Smooth muscle cell (in vitro differentiated cells): ENCODE measurements around the gene USB1. TPM values are rescaled to one million over a fixed set of nuclear protein-coding genes. Genes with fewer than 3 reads are reported as not detected.

Experiments
- DNase-seq: peaks from one replicate; lab custom pipeline; 2025; ENCODE audit not compliant: unreplicated experiment; lab: John Stamatoyannopoulos, UW
- H2AFZ ChIP-seq: fragments of 200-600 bp; sonication (generic); 2 replicates; pipeline ENCODE4 v1.6.0; 2016; ENCODE audit warnings: antibody characterized with exemption, low read depth, mild to moderate bottlenecking
- H3F3A ChIP-seq: fragments of 200-600 bp; sonication (generic); 2 replicates; pipeline ENCODE4 v1.6.0; 2017; ENCODE audit warnings: antibody characterized with exemption, low read depth
- H3K27ac ChIP-seq: fragments of 200-600 bp; sonication (generic); 2 replicates; pipeline ENCODE4 v1.5.1; 2016; ENCODE audit warnings: low read depth, mild to moderate bottlenecking
- H3K27me3 ChIP-seq: fragments of 200-600 bp; sonication (generic); 2 replicates; pipeline ENCODE4 v1.6.1; 2016; ENCODE audit warnings: low read depth, mild to moderate bottlenecking
- H3K36me3 ChIP-seq: fragments of 200-600 bp; sonication (generic); 2 replicates; pipeline ENCODE4 v1.5.1; 2016; ENCODE audit warnings: low read depth
- H3K4me1 ChIP-seq: fragments of 200-600 bp; sonication (generic); 2 replicates; pipeline ENCODE4 v1.5.1; 2016; ENCODE audit warnings: low read depth
- H3K4me2 ChIP-seq: fragments of 200-600 bp; sonication (generic); 2 replicates; pipeline ENCODE4 v1.6.0; 2016; ENCODE audit warnings: mild to moderate bottlenecking
- H3K4me3 ChIP-seq: fragments of 200-600 bp; sonication (generic); 2 replicates; pipeline ENCODE4 v1.5.1; 2016; ENCODE audit warnings: mild to moderate bottlenecking
- H3K79me2 ChIP-seq: fragments of 200-600 bp; sonication (generic); 2 replicates; pipeline ENCODE4 v1.6.0; 2016; ENCODE audit warnings: low read depth, mild to moderate bottlenecking
- H3K9ac ChIP-seq: fragments of 200-600 bp; sonication (generic); 2 replicates; pipeline ENCODE4 v1.6.0; 2016; ENCODE audit warnings: low read depth
- H3K9me3 ChIP-seq: fragments of 200-600 bp; sonication (generic); replicated peaks from 2 replicates; pipeline ENCODE4 v1.5.1; 2016; ENCODE audit warnings: low read depth
- H4K20me1 ChIP-seq: fragments of 200-600 bp; sonication (generic); 2 replicates; pipeline ENCODE4 v1.6.0; 2016; ENCODE audit warnings: low read depth
- whole genome bisulfite sequencing: methylation state at CpG from one replicate; pipeline ENCODE4 v1.1.7; 2016; ENCODE audit warnings: low lambda C conversion rate; 5-methylcytosine and 5-hydroxymethylcytosine counted together
- polyA plus RNA-seq: library from polyadenylated mRNA; unstranded; fragments of >200 nt; fragmentation: Nextera tagmentation; extraction: Ambion mirVana; gene quantifications from 2 replicates; pipeline ENCODE4 v1.2.1, GENCODE V29; 2016
- total RNA-seq: library from RNA; depleted of rRNA; stranded (reverse); fragments of >200 nt; gene quantifications from 2 replicates; pipeline ENCODE4 v1.2.3, GENCODE V29; 2014
- TF ChIP-seq, protein P1 (sequence below): fragments of 200-600 bp; sonication (generic); IDR thresholded peaks from 2 replicates; pipeline ENCODE4 v1.5.1; 2017; ENCODE audit warnings: borderline replicate concordance, mild to moderate bottlenecking, antibody characterized with exemption; ENCODE audit not compliant: insufficient read depth, poor library complexity, severe bottlenecking

The USB1 gene
- total and polyA plus RNA-seq, 2 experiments from 2014 or later = 26.9 to 56.6 TPM

DNA sequence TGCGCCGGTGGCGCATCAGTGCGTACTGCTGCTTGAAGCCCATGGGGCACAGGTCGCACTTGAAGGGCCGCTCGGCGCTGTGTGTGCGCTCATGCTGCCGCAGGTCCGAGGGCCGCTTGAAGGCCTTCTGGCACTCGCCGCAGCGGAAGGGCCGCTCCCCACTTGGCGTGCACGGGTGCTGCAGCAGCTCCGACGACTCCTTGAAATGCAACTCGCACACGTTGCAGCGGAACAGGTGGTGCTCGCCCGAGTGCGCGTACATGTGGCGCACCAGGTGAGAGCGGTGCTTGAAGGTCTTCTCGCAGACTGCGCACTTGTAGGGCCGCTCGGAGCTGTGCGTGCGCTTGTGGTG is 4.1 kb upstream of the USB1 start:
- H3K36me3 ChIP-seq = no peaks in the 10 kb centered on the region
- H3K9ac ChIP-seq = no peak overlapping the region
- H3K27me3 ChIP-seq = no peaks in the 10 kb centered on the region
- peaks cover 18% of the 10 kb centered on the region for H4K20me1 ChIP-seq
- no peak for DNase-seq
- H3F3A ChIP-seq = peaks cover 4% of the 10 kb centered on the region
- no peaks in the 10 kb centered on the region for H3K79me2 ChIP-seq
- H3K9me3 ChIP-seq = no peaks in the 10 kb centered on the region
- 99% methylated on average over 35 of the region's 35 CpGs for WGBS
- H2AFZ ChIP-seq = no peak overlapping the region
- H3K4me3 ChIP-seq = no peak overlapping the region
- no peak overlapping the region for H3K4me2 ChIP-seq
- no peak overlapping the region for H3K27ac ChIP-seq
- peaks cover 19% of the 10 kb centered on the region for H3K4me1 ChIP-seq
- TF ChIP-seq, protein P1, sequence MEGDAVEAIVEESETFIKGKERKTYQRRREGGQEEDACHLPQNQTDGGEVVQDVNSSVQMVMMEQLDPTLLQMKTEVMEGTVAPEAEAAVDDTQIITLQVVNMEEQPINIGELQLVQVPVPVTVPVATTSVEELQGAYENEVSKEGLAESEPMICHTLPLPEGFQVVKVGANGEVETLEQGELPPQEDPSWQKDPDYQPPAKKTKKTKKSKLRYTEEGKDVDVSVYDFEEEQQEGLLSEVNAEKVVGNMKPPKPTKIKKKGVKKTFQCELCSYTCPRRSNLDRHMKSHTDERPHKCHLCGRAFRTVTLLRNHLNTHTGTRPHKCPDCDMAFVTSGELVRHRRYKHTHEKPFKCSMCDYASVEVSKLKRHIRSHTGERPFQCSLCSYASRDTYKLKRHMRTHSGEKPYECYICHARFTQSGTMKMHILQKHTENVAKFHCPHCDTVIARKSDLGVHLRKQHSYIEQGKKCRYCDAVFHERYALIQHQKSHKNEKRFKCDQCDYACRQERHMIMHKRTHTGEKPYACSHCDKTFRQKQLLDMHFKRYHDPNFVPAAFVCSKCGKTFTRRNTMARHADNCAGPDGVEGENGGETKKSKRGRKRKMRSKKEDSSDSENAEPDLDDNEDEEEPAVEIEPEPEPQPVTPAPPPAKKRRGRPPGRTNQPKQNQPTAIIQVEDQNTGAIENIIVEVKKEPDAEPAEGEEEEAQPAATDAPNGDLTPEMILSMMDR = no peak

DNA sequence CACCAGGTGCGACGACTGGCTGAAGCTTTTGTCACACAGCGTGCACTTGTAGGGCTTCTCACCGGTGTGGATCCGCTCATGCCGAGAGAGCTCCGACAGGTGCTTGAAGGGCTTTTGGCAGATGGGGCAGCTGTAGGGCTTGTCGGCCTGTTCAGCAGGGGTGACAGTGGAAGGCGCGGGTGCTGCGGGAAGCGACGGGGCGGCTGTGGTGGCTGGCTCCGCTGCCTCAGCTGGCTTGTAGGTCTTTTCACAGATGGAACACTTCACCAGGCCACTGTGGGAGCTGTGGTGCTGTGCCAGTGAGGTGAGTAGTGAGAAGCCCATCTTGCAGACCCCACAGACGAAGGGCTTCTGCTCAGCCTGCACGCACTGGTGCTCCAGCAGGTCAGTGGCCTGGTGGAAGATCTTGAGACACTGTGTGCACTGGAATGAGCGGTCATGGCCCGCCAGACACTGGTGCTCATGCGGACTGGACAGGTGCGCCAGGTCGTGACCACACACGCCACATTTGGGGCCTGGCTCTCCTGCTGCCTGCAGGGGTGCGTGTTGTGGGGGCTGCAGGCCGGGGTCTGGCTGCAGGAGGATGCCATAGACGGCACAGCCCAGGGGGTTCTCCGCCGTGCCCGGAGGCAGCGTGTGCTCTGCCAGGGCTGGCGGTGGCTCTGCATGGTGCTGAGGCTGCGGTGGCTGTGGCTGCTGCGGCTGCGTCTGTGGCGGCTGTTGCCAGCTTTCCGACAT is 3.5 kb upstream of the USB1 start:
- DNase-seq = no peak
- H4K20me1 ChIP-seq = peaks cover 18% of the 10 kb centered on the region
- H3K9ac ChIP-seq = no peak overlapping the region
- 98% methylated on average over 36 of the region's 36 CpGs for WGBS
- H3K36me3 ChIP-seq = no peaks in the 10 kb centered on the region
- H3K9me3 ChIP-seq = no peaks in the 10 kb centered on the region
- H3K27me3 ChIP-seq = no peaks in the 10 kb centered on the region
- peaks cover 4% of the 10 kb centered on the region for H3F3A ChIP-seq
- no peaks in the 10 kb centered on the region for H3K79me2 ChIP-seq
- TF ChIP-seq, protein P1 = no peak
- no peak overlapping the region for H3K4me2 ChIP-seq
- H3K4me1 ChIP-seq = peaks cover 19% of the 10 kb centered on the region
- no peak overlapping the region for H3K27ac ChIP-seq
- no peak overlapping the region for H2AFZ ChIP-seq
- no peak overlapping the region for H3K4me3 ChIP-seq

DNA sequence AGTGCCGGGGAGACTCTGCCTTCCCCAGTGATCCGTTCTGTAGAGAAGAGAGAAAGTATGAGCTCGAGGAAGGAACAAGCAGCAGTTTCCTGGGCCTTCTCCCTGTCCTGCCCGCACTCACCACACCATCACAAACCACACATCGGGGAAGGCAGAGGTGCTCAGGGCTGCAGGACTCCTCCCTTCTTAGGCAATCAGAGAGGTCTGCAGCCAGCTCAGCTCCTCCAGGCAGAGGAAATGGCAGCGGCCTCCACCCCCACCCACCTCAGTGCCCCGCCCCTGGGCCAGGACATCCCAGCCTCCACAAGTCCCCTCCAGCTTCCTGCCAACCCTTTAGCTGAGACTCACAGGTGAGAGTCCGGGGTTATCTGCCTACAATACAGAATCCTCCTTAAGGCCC is 2.7 kb upstream of the USB1 start:
- no peak for DNase-seq
- Histone ChIP-seq H3K4me1 (peaks cover 19% of the 10 kb centered on the region), H3K79me2 (no peaks in the 10 kb centered on the region), H3K27ac (no peak overlapping the region), H3K9me3 (no peaks in the 10 kb centered on the region), H3F3A (peaks cover 4% of the 10 kb centered on the region), H4K20me1 (peaks cover 18% of the 10 kb centered on the region), H3K4me3 (no peak overlapping the region), H2AFZ (no peak overlapping the region), H3K36me3 (no peaks in the 10 kb centered on the region), H3K27me3 (no peaks in the 10 kb centered on the region), H3K9ac (no peak overlapping the region), H3K4me2 (no peak overlapping the region)
- TF ChIP-seq, protein P1 = no peak
- WGBS = 60% methylated on average over 8 of the region's 8 CpGs

DNA sequence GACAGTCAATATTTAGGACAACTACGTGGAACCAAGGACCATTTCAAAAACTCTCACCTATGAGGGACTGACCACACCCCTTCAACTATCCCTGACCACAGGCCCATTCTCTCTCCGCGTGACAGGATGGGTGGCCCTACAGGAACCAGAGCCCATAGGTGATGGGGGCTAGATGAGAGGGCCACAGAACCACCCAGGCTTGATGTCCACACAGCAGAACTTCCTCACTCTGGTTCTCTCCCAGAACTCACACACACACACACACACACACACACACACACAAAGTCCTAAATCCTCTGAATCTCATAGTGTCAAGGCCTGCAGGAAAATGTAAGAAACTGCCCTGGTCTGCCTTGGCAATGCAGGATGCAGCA is 2.2 kb upstream of the USB1 start:
- no peak overlapping the region for H3K4me3 ChIP-seq
- H2AFZ ChIP-seq = no peak overlapping the region

More for the DNA sequence above, 2.2 kb upstream of the USB1 start:
- Histone ChIP-seq H4K20me1 (peaks cover 18% of the 10 kb centered on the region), H3K27ac (no peak overlapping the region), H3K4me1 (peaks cover 19% of the 10 kb centered on the region), H3K9ac (no peak overlapping the region), H3K36me3 (no peaks in the 10 kb centered on the region), H3F3A (peaks cover 4% of the 10 kb centered on the region), H3K9me3 (no peaks in the 10 kb centered on the region), H3K27me3 (no peaks in the 10 kb centered on the region), H3K4me2 (no peak overlapping the region), H3K79me2 (no peaks in the 10 kb centered on the region)
- TF ChIP-seq, protein P1 = no peak
- no peak for DNase-seq
- 83% methylated on average over 3 of the region's 3 CpGs for WGBS
